ENCODE results near the gene EBI3.
"Not testable (repeated sequence)": the region's sequence is repeated elsewhere in the genome, so short reads cannot be mapped to it uniquely, and the experiment has no call there.

Gene EBI3

DNA sequence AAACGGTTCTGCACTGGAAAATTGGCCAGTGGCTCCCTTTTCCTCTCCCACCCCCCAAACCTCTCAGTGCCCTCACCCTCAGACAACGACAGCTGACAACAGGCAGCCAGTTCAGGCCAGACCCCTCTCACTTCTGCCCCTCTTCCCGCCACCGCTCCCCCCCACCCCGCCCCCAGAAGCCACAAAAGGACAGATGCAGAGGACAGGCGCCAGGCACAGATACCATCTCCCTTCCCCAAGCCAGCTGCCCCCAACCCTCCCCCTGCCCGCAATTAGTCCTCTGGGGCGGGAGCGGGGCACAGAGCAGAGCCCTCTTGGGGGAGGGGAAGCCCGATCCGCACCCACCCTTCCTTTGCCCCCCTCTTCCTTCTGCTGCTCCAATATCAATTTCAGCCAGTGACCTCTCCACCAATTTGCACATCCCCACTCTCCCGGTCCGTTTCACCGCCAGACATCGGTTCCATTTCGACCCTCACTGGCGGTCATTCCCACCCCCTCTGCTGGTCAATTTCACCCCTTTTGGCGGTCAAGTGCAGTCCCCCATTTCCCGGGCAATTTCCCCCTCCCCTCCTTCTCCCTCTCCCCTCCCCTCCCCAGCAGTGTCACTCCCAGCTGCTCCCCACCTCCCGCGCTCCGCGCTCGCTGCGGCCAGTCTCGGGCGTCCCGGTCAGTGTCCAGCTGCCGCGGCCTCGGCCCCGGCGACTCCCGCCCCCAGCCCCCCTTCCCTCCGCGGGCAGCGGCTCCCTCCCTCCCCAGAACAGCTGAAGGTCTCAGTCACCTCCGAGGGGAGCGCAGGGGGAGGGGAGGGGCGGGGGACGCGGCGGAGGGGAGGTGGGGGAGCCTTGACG is 49.3 kb downstream of the EBI3 start, which contains the start of gene SHD:
Gene SHD (plus strand): TSS at position 848 of the 848 bp plus-strand sequence. CDS start 798 bp downstream, outside the sequence.
- no peak for DNase-seq (ENCODE audit: low spot score)

GRCh38 chr19:4279267-4279529 is 49.9 kb downstream of the EBI3 start:
- DNase-seq (ENCODE audit: low spot score): no peak

GRCh38 chr19:4279530-4280422 is 50.5 kb downstream of the EBI3 start:
- DNase-seq (ENCODE audit: low spot score): no peak

DNA sequence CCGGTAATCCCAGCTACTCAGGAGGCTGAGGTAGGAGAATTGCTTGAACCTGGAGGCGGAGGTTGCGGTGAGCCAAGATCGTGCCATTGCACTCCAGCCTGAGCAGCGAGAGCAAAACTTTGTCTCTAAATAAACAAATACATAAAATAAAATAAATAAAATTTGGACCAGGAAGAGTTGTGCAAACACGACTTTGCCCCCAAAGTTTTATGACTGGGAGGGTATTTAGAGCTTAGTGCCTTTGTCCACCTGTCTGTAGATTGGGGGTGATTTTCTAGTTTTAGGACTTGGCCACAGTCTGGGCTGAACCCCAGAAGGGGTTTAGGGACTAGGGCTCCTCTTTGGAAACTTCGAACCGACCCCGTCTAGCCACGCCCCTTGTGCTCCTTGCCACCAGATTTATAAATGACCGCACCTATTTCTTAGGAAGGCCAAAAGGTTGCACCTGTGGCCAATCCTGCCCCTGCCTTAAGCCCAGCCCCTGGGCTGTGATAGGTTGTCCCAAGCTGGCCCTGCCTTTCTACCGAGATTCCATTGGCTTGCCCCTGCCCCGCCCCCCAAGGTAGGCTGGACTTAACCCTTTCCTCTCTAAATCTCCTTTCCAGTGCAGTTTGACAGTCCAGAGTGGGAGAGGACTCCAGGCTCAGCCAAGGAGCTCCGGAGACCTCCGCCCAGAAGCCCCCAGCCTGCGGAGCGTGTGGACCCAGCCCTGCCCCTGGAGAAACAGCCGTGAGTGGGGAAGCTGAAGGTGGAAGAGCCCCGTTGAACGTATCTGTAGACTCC is 55.0 kb downstream of the EBI3 start:
- DNase-seq (ENCODE audit: low spot score): peak; percentile 56

DNA sequence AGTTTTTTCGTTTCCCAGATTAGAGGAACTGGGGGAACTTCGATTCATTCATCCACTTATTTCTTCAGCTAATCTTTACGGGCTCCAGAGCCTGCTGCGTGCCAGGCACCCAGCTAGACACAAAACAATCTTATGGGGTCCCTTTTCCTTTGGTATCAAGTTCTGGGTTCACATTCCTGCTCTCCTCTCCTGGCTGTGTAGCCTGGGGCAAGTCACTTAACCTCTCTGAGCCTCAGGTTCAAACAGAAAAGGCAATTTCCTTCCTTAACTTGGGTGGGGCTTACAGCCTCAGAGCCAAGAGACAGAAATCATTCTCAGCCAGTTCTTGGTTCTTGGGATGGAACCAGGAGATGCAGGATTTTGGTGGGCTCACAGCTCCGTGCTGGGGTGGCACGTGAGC is 55.7 kb downstream of the EBI3 start:
- no peak for DNase-seq (ENCODE audit: low spot score)

DNA sequence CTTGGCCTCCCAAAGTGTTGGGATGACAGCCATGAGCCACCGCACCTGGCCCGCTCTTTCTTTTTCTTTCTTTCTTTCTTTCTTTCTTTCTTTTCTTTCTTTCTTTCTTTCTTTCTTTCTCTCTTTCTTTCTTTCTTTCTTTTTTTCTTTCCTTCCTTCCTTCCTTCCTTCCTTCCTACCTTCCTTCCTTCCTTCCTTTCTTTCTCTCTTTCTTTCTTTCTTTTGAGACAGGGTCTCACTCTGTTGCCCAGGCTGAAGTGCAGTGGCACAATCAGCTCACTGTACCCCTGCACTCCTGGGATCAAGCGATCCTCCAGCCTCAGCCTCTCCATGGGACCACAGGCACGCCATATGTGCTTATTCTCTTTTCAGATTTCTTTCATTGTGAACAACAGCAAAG is 56.8 kb downstream of the EBI3 start:
- DNase-seq (ENCODE audit: low spot score): not testable (repeated sequence)

Data from cerebellar cortex (tissue), 1 donor.